ENCODE results near the gene SPCS3.

DNA sequence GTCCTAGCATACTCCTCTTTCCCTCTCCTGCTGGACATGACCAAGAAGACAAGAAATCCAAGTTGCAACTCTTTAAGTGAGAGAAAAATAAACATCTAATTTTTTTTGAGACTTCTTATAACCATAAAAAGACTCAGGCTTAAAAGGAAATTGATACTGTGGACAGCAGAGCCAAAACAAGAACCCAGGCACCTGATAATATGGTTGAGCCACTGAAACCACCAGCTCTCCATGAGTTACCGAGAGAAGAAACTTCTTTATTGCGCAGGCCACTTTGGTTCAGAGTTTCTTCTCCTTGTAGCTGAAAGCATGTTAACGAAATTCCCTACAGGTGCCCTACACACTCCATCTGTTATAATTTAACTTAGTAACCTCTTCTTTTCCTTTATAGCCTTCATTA is 11.3 kb upstream of the SPCS3 start:
- no peak for TF ChIP-seq CTCF (conservative IDR thresholded peaks at IDR 0.05; ENCODE audit: low read length)
- TF ChIP-seq EZH2phosphoT487 (IDR thresholded peaks at IDR 0.05; ENCODE audit: borderline replicate concordance), result no peak
